AG08396 (cell line): ENCODE measurements around the gene EML4.
A peak's percentile ranks its signal among the peaks of the same experiment; 100 is the strongest.
"Not testable (repeated sequence)": the region's sequence is repeated elsewhere in the genome, so short reads cannot be mapped to it uniquely, and the experiment has no call there.

ENCODE experiments used
- DNase-seq: peaks from one replicate; pipeline ENCODE4 v3.0.0; 2012; ENCODE audit warnings: low spot score, mixed read lengths

The EML4 gene

DNA sequence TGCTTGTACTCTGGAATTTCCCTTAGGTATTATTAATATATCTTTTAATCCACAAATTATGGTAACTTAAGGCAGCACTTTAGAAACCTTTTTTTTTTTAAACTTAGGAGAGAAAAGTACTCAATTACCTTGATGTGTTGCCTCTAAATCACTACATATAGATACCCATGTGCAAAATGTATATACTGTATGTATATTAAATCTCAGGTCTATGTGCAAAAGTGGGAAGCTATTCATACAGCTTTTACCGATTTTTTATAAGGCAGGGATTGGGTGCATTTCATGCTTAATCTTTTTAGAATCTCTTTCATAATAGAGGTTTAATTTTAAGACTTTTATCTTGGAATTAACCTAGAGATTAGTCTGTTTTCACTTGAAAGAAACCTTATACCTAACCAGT is 3.4 kb downstream of the EML4 start:
- DNase-seq: no peak

- not testable (repeated sequence) for DNase-seq
These were observed 4.3 kb downstream of the EML4 start for GRCh38 chr2:42173467-42173866.

- DNase-seq: no peak
These were observed 8.0 kb downstream of the EML4 start for GRCh38 chr2:42176992-42177738.

GRCh38 chr2:42178335-42178734 is 9.2 kb downstream of the EML4 start:
- no peak for DNase-seq

GRCh38 chr2:42180300-42180699 is 11.1 kb downstream of the EML4 start:
- DNase-seq: no peak

DNA sequence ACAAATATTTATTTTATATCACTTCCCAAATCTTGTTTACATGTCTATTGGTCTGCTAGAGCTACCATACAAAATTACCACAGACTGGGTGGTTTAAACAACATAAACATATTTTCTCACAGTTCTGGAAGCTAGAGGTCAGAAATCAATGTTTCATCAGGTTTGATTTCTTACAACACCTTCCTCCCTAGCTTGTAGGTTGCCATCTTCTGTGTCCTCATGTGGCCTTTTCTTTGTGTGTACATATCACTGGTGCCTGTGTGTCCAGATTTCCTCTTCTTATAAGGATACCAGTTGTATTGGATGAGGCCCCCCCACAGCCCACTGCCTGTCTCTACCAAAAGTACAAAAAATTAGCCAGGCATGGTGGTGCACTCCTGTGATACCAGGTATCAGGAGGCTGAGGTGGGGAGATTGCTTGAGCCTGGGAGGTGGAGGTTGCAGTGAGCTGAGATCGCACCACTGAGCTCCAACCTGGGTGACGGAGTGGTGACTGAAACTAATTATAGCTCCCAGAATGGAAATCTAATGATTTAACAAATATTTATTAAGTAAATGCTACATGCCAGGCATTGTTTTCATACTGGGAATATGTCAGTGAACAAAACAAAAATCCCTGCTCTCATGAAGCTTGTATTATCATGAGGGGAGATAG is 13.6 kb downstream of the EML4 start:
- DNase-seq: no peak

- no peak for DNase-seq
These were observed 14.6 kb downstream of the EML4 start for GRCh38 chr2:42183775-42184174.

GRCh38 chr2:42184346-42184745 is 15.2 kb downstream of the EML4 start:
- DNase-seq: no peak

- no peak for DNase-seq
These were observed 16.2 kb downstream of the EML4 start for GRCh38 chr2:42185220-42185921.

DNA sequence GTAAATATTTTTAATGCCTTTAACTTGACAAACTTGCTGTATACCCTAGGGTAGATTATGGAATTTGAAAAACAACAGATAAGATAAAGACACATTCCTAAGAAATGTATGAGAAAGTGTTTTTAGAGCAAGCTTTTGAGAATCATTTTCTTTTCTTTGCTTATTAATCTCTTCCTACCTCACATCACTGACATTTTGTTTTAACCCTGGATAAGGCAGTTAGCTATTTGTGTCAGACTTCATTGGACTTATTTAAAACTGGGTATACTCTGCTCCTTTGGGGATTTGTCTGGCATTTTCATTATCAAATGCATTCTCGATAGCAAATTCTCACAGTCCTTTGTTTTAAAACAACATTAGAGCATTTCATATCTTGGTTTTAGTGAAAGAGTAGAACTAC is 17.2 kb downstream of the EML4 start:
- DNase-seq: no peak

DNA sequence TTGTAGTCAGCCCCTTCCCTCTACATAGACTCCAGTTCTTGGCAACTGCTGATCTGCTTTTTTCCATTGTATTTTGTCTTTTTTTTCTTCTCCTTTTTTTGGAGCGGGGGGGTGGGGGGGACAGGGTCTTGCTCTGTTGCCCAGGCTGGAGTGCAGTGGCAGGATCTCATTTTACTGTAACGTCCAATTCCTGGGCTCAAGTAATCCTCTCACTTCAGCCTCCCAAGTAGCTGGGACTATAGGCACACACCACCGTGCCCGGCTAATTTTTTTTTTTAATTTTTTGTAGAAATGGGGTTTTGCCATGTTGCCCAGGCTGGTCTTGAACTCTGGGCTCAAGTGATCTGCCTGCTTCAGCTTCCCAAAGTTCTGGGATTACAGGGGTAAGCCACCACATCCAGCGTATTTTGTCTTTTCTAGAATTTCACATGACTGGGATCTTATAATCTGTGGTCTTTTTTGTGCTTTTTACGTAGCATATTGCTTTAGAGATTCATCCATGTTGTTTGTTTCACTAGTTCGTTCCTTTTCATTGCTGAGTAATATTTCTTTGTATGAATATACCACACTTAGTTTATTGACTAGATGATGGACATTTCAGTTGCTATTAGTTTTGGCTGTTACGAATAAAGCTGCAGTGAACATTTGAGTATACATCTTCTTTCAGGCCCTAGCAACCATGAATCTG is 17.9 kb downstream of the EML4 start:
- DNase-seq: no peak

- no peak for DNase-seq
These were observed 18.7 kb downstream of the EML4 start for GRCh38 chr2:42187886-42188285.

DNA sequence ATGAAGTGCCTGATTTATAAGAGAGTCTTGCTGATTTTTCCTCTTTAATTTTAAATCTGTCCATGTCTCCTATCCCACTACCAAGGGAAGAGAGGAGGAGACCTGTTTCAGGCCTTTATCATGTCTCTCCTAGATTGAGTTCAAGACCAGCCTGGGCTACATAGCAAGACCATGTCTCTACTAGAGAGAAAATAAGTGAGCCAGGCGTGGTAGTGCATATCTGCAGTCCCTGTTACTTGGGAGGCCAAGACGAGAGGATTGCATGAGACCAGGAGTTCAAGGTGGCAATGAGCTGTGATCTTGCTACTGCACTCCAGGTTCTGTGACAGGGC is 20.0 kb downstream of the EML4 start:
- no peak for DNase-seq

GRCh38 chr2:42190191-42190590 is 21.0 kb downstream of the EML4 start:
- DNase-seq: no peak

GRCh38 chr2:42191285-42192009 is 22.3 kb downstream of the EML4 start:
- no peak for DNase-seq

GRCh38 chr2:42192010-42192373 is 22.8 kb downstream of the EML4 start:
- DNase-seq: no peak

- DNase-seq: no peak
These were observed 23.8 kb downstream of the EML4 start for GRCh38 chr2:42192652-42193566.

- no peak for DNase-seq
These were observed 24.6 kb downstream of the EML4 start for GRCh38 chr2:42193722-42194187.

GRCh38 chr2:42194428-42194827 is 25.3 kb downstream of the EML4 start:
- no peak for DNase-seq

DNA sequence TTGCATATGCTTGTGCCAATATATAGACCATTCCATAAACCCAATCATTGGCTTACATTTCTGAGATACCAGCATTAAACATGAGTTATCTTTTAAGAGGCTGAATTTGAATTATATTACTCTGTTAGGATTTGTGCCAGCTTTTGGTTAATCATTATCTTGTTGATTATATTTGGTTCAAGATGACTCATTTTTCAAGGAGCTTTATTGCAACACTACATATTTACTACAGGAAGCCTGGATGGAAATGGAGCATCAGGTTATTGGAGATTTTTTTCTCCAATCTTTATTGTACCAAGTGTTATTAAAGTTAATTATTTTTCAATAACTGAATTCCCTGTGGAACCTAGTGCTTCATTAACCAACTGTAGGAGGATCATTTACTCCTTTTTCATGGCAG is 26.4 kb downstream of the EML4 start:
- DNase-seq: peak; percentile 24

DNA sequence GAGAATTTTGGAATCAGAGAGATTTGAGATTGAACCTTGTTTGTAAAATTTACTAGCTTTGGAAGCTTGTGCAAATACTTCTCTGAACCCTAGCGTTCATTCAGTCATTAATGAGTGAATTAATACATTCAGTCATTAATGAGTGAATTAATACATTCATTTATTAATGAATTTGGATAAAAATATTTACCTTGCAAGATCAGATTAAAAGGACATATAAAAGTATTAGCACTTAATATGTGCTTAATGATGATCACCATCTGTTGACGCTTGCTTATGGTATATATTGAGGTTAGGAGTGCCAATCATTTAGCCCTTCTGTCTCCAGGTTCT is 26.9 kb downstream of the EML4 start:
- no peak for DNase-seq
